Measurements from ENCODE around the gene NLRP6. TPM values are rescaled to one million over a fixed set of nuclear protein-coding genes. Genes with fewer than 3 reads are reported as not detected.

The NLRP6 gene
- total and polyA plus RNA-seq, 2 donors (not counting 1 experiment from before 2014, with no cell fraction given) = 1.4 to 2.7 TPM

GRCh38 chr11:279966-280705 lies 1.9 kb downstream of the NLRP6 start:
- peak overlapping the region in 4 of 5 experiments; percentile 29 to 57 (median 45) for H3K4me3 ChIP-seq (ENCODE audit: control extremely low read depth in 1 of 5, extremely low read depth in 1 of 5, insufficient read depth in 1 of 5, low read depth in 2 of 5, low read length in 4 of 5)
- DNase-seq (peak; percentile 81), ATAC-seq (ENCODE audit: low read depth) (peak; percentile 69)
- peaks cover 5% of the 10 kb centered on the region for H4K20me1 ChIP-seq (ENCODE audit: control insufficient read depth, insufficient read depth, low read length, poor library complexity, severe bottlenecking)
- Mint-ChIP-seq H3K27me3 (peaks cover 28% of the 10 kb centered on the region), H3K4me3 (peak overlapping the region; percentile 85), H3K4me1 (peaks cover 38% of the 10 kb centered on the region), H3K27ac (peak overlapping the region; percentile 81), H3K9me3 (ENCODE audit: insufficient read depth) (peaks cover 2% of the 10 kb centered on the region)
- WGBS (ENCODE audit: insufficient coverage) = 8% methylated on average over 85 of the region's 85 CpGs
- intact Hi-C loops (cut with micrococcal nuclease) = loop anchor here (1.0 kb wide), 3 partner anchors 8 to 30 kb away; no protein-coding TSS in a partner anchor
- peaks cover 0 to 21% (median 0%) of the 10 kb centered on the region in 3 donors for H3K9me3 ChIP-seq (ENCODE audit: control extremely low read depth in 1 of 3, control insufficient read depth in 2 of 3, insufficient read depth in 1 of 3, low read length in 2 of 3)
- peak overlapping the region; percentile 56 for H3K9ac ChIP-seq (ENCODE audit: low read length)
- no peaks in the 10 kb centered on the region for H3K36me3 ChIP-seq (replicated peaks in 1 of 2; ENCODE audit: control extremely low read depth in 1 of 2, control insufficient read depth in 1 of 2, extremely low read depth in 1 of 2, insufficient read depth in 2 of 2, low read length in 1 of 2)
- peak overlapping the region; percentile 66 for H2AFZ ChIP-seq (ENCODE audit: insufficient read depth, low read depth, low read length, poor library complexity, severe bottlenecking)
- CTCF ChIA-PET = interaction anchor here (0.9 to 3.9 kb wide), 7 partner anchors 12 to 84 kb away, joined by 3 to 34 read pairs (median 3); no protein-coding TSS in a partner anchor
- TF ChIP-seq CTCF (IDR thresholded peaks at IDR 0.05) (no peak), EZH2 (IDR thresholded peaks at IDR 0.05; ENCODE audit: borderline replicate concordance, insufficient read depth, low read depth, low read length, poor library complexity, severe bottlenecking) (peak; percentile 53)
- no peaks in the 10 kb centered on the region for H3K79me2 ChIP-seq (ENCODE audit: control insufficient read depth, insufficient read depth, low read length)
- no peak overlapping the region for H3K27ac ChIP-seq (ENCODE audit: low read length in 2 of 2)
- peaks cover 0 to 45% (median 20%) of the 10 kb centered on the region in 4 experiments for H3K27me3 ChIP-seq (replicated peaks in 1 of 4; ENCODE audit: control extremely low read depth in 1 of 4, control insufficient read depth in 3 of 4, insufficient read depth in 4 of 4, low read length in 3 of 4)
- H3K4me1 ChIP-seq (ENCODE audit: control insufficient read depth in 2 of 2, insufficient read depth in 2 of 2, low read length in 2 of 2) = peaks cover 36 to 38% of the 10 kb centered on the region in 2 donors
- POLR2A ChIA-PET = interaction anchor here (0.6 to 1.8 kb wide), 7 partner anchors 9 to 256 kb away, joined by 3 to 19 read pairs (median 4); partner anchors contain the start of gene PGGHG
- H3K4me2 ChIP-seq (replicated peaks; ENCODE audit: low read depth, low read length, poor library complexity, severe bottlenecking) = peak overlapping the region; percentile 85

Data from B cell (primary cell).